GM23338 (cell line): ENCODE data around the gene VWA7. TPM values are rescaled to one million over a fixed set of nuclear protein-coding genes. Genes with fewer than 3 reads are reported as not detected.

Source experiments
- ATAC-seq: fragments of 200-7000 bp; cut with Tn5 transposase; 3 replicates; pipeline ENCODE4 v1.9.1; 2020
- DNase-seq: peaks from one replicate; pipeline ENCODE4 v3.0.0-alpha.2; 2015; ENCODE audit warnings: low spot score
- H2AFZ ChIP-seq: fragments of 200-600 bp; sonication (generic); 2 replicates; pipeline ENCODE4 v1.8.0; 2016; ENCODE audit warnings: antibody characterized with exemption, mild to moderate bottlenecking, moderate library complexity
- H3F3A ChIP-seq: fragments of 200-600 bp; sonication (generic); replicated peaks from 2 replicates; pipeline ENCODE4 v1.8.0; 2017; ENCODE audit warnings: antibody characterized with exemption, mixed run types, low read depth
- H3K27ac ChIP-seq: fragments of 200-600 bp; sonication (generic); 2 replicates; pipeline ENCODE4 v1.6.1; 2016; ENCODE audit warnings: low read depth
- H3K27me3 ChIP-seq: fragments of 200-600 bp; sonication (generic); 2 replicates; pipeline ENCODE4 v1.8.0; 2016; ENCODE audit warnings: mild to moderate bottlenecking, mixed run types, moderate library complexity; ENCODE audit not compliant: insufficient read depth
- H3K36me3 ChIP-seq: fragments of 200-600 bp; sonication (generic); 2 replicates; pipeline ENCODE4 v1.8.0; 2016; ENCODE audit warnings: mild to moderate bottlenecking; ENCODE audit not compliant: insufficient read depth
- H3K4me1 ChIP-seq: fragments of 200-600 bp; sonication (generic); 2 replicates; pipeline ENCODE4 v1.8.0; 2016; ENCODE audit warnings: mild to moderate bottlenecking, moderate library complexity; ENCODE audit not compliant: insufficient read depth
- H3K4me2 ChIP-seq: fragments of 200-600 bp; sonication (generic); 2 replicates; pipeline ENCODE4 v1.7.1; 2017; ENCODE audit warnings: mixed run types
- H3K4me3 ChIP-seq: fragments of 200-600 bp; sonication (generic); 2 replicates; pipeline ENCODE4 v1.6.1; 2016; ENCODE audit warnings: mixed run types
- H3K79me2 ChIP-seq: fragments of 200-600 bp; sonication (generic); replicated peaks from 2 replicates; pipeline ENCODE4 v1.8.0; 2017; ENCODE audit warnings: mild to moderate bottlenecking; ENCODE audit not compliant: insufficient read depth
- H3K9me2 ChIP-seq: fragments of 200-600 bp; sonication (generic); 2 replicates; pipeline ENCODE4 v1.8.0; 2017; ENCODE audit not compliant: insufficient read depth
- H4K20me1 ChIP-seq: fragments of 200-600 bp; sonication (generic); replicated peaks from 2 replicates; pipeline ENCODE4 v1.8.0; 2017; ENCODE audit warnings: mild to moderate bottlenecking; ENCODE audit not compliant: insufficient read depth
- H3K27ac Mint-ChIP-seq: 2 replicates; pipeline ENCODE4 v1.8.0; 2020; ENCODE audit warnings: inconsistent platforms, mild to moderate bottlenecking, moderate library complexity, mixed read lengths
- H3K27me3 Mint-ChIP-seq: 3 replicates; pipeline ENCODE4 v1.8.0; 2022; ENCODE audit warnings: low read depth, mild to moderate bottlenecking, moderate library complexity, mixed read lengths, inconsistent platforms; ENCODE audit not compliant: insufficient read depth, poor library complexity
- H3K36me3 Mint-ChIP-seq: 3 replicates; pipeline ENCODE4 v1.8.0; 2021; ENCODE audit warnings: low read depth, mild to moderate bottlenecking, inconsistent platforms, moderate library complexity, mixed read lengths
- H3K4me1 Mint-ChIP-seq: 3 replicates; pipeline ENCODE4 v1.8.0; 2020; ENCODE audit warnings: mild to moderate bottlenecking, inconsistent platforms, mixed read lengths
- H3K4me3 Mint-ChIP-seq: 3 replicates; pipeline ENCODE4 v1.8.0; 2021; ENCODE audit warnings: moderate library complexity, mild to moderate bottlenecking, inconsistent platforms, mixed read lengths
- H3K9me3 Mint-ChIP-seq: 3 replicates; pipeline ENCODE4 v1.8.0; 2020; ENCODE audit warnings: moderate library complexity, mild to moderate bottlenecking, inconsistent platforms, mixed read lengths
- STAT1 ChIP-seq: IDR thresholded peaks from one replicate; pipeline ENCODE4 v1.6.1; 2016; ENCODE audit warnings: antibody characterized with exemption; ENCODE audit not compliant: unreplicated experiment
- ZNF462 ChIP-seq: fragments of 250-450 bp; sonication (Bioruptor Pico); IDR thresholded peaks from 2 replicates; pipeline ENCODE4 v1.5.0; 2020; ENCODE audit warnings: mild to moderate bottlenecking, moderate library complexity
- polyA plus RNA-seq: library from polyadenylated mRNA; unstranded; fragments of >200 nt; fragmentation: Nextera tagmentation; extraction: Ambion mirVana; gene quantifications from 2 replicates; pipeline ENCODE4 v1.2.1, GENCODE V29; 2016
- total RNA-seq: library from RNA; depleted of rRNA; stranded (reverse); fragments of >200 nt; shearing (Covaris generic); gene quantifications from 2 replicates; pipeline ENCODE4 v1.2.3, GENCODE V29; 2014
- TF ChIP-seq, protein P1 (sequence below), 2 experiments: fragments of 200-600 bp in 1 of 2; sonication (generic) in 1 of 2; conservative IDR thresholded peaks; 2 replicates each; pipeline versions ENCODE4 v1.5.1 to v1.6.1; 2016 to 2017; ENCODE audit warnings: antibody characterized with exemption in 2 of 2, low read depth in 2 of 2, mild to moderate bottlenecking in 2 of 2, moderate library complexity in 1 of 2

Gene VWA7
- total and polyA plus RNA-seq, 2 experiments from 2014 or later: 0.07 to 0.36 TPM

DNA sequence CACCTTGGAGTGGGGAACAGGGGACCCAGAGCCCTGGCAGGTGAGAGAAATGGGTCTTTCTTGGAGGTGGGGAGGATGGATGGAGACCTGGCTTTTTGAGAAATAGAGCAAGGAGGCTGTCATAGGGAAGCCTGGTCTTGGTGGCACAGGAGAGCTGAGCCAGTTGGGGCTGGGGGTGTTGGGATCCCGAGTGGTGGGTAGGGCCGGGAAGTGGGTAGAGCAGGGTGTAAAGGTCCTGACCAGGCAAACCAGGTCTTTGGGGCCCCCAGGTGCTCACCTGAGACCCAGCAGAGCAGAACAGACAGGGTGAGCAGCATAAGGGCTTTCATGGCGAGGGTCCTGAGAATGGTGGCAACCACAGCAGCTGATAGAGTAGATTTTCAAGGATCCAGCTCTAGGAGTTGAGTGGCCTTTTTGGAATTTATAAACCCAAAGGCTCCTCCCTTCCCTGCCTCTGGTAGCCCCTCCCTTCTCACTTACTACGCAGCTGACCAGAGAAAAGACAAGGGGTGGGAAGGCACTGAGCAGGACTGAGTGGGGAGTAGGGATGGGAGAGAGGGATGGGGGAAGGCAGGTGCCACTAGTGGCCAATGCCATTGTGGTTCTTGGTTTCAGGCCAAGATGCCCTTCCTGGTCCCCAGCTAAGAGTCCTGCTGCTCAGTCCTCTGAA is 55.6 kb downstream of the VWA7 start, which contains the start of gene LY6G6C (continued):
- TF ChIP-seq, protein P1, sequence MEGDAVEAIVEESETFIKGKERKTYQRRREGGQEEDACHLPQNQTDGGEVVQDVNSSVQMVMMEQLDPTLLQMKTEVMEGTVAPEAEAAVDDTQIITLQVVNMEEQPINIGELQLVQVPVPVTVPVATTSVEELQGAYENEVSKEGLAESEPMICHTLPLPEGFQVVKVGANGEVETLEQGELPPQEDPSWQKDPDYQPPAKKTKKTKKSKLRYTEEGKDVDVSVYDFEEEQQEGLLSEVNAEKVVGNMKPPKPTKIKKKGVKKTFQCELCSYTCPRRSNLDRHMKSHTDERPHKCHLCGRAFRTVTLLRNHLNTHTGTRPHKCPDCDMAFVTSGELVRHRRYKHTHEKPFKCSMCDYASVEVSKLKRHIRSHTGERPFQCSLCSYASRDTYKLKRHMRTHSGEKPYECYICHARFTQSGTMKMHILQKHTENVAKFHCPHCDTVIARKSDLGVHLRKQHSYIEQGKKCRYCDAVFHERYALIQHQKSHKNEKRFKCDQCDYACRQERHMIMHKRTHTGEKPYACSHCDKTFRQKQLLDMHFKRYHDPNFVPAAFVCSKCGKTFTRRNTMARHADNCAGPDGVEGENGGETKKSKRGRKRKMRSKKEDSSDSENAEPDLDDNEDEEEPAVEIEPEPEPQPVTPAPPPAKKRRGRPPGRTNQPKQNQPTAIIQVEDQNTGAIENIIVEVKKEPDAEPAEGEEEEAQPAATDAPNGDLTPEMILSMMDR (conservative IDR thresholded peaks at IDR 0.05; ENCODE audit: low read depth in 2 of 2): no peak
- TF ChIP-seq STAT1: no peak
- TF ChIP-seq ZNF462 (CRISPR knock-in tag): no peak

GRCh38 chr6:31720196-31720770 is 56.8 kb downstream of the VWA7 start:
- Histone ChIP-seq H3K27ac (no peak overlapping the region), H3K27me3 (no peaks in the 10 kb centered on the region), H3K4me2 (no peak overlapping the region), H4K20me1 (no peaks in the 10 kb centered on the region), H3K79me2 (no peaks in the 10 kb centered on the region), H3K4me3 (no peak overlapping the region), H3K36me3 (no peaks in the 10 kb centered on the region), H3K9me2 (no peaks in the 10 kb centered on the region), H3K4me1 (peaks cover 14% of the 10 kb centered on the region), H2AFZ (no peak overlapping the region), H3F3A (no peaks in the 10 kb centered on the region)
- H3K4me1 Mint-ChIP-seq: peaks cover 21% of the 10 kb centered on the region
- ATAC-seq (no peak), DNase-seq (no peak)
- H3K4me3 Mint-ChIP-seq: no peak overlapping the region
- no peaks in the 10 kb centered on the region; the same call in 2 of the 3 replicates for H3K36me3 Mint-ChIP-seq
- H3K27ac Mint-ChIP-seq: no peak overlapping the region
- H3K27me3 Mint-ChIP-seq: peaks cover 14% of the 10 kb centered on the region
- no peaks in the 10 kb centered on the region for H3K9me3 Mint-ChIP-seq
- TF ChIP-seq ZNF462 (CRISPR knock-in tag): no peak
